ENCODE data around the gene PCID2.

- no peak for TF ChIP-seq POLR2AphosphoS5 (IDR thresholded peaks at IDR 0.05; ENCODE audit: insufficient read depth in 1 of 2, low read depth in 1 of 2)
- no peak for TF ChIP-seq POLR2A (IDR thresholded peaks at IDR 0.05)
- no peak for TF ChIP-seq CTCF (IDR thresholded peaks at IDR 0.05)
Observed at GRCh38 chr13:113167575-113167974, 40.9 kb downstream of the PCID2 start.
